Natural killer cell treated with Interleukin-12 subunit alpha and Interleukin-12 subunit beta and Interleukin-15 and Interleukin-18, amount 100 ng/mL, for 72 hours (primary cell): Measurements from ENCODE around the gene CHAMP1. TPM values are rescaled to one million over a fixed set of nuclear protein-coding genes. Genes with fewer than 3 reads are reported as not detected.

ENCODE experiments used
- ATAC-seq, 2 donors: fragments of 150-1000 bp; cut with Tn5 transposase in 1 of 2; sonication (Bioruptor Pico), chemical (Tn5 transposase) in 1 of 2; 2 replicates each; pipeline ENCODE4 v1.10.0; 2021
- DNase-seq: peaks from one replicate; pipeline ENCODE4 v3.0.0; 2022; ENCODE audit warnings: low spot score
- H3K27ac Mint-ChIP-seq, 2 donors: 1 replicate in 1 of 2; 2 replicates in 1 of 2; pipeline ENCODE4 v1.8.0; 2022; ENCODE audit warnings: mixed read lengths in 2 of 2, mild to moderate bottlenecking in 1 of 2, moderate library complexity in 1 of 2
- H3K27me3 Mint-ChIP-seq, 2 donors: 1 replicate in 1 of 2; 2 replicates in 1 of 2; pipeline ENCODE4 v1.8.0; 2022; ENCODE audit warnings: mixed read lengths in 2 of 2
- H3K36me3 Mint-ChIP-seq: one replicate; pipeline ENCODE4 v1.8.0; 2022; ENCODE audit warnings: mixed read lengths
- H3K4me1 Mint-ChIP-seq, 2 donors: 1 replicate in 1 of 2; 2 replicates in 1 of 2; pipeline ENCODE4 v1.8.0; 2022; ENCODE audit warnings: low read depth in 2 of 2, mixed read lengths in 2 of 2, mild to moderate bottlenecking in 1 of 2
- H3K4me3 Mint-ChIP-seq: one replicate; pipeline ENCODE4 v1.8.0; 2022; ENCODE audit warnings: mixed read lengths
- H3K9me3 Mint-ChIP-seq: 2 replicates; pipeline ENCODE4 v1.8.0; 2022; ENCODE audit warnings: mixed read lengths
- total RNA-seq, 2 donors: library from RNA; stranded (reverse); gene quantifications; one replicate each; pipeline ENCODE4 v1.2.3, GENCODE V29; 2022

The CHAMP1 gene
- total RNA-seq, 2 donors from 2014 or later: 17.5 to 24.4 TPM

DNA sequence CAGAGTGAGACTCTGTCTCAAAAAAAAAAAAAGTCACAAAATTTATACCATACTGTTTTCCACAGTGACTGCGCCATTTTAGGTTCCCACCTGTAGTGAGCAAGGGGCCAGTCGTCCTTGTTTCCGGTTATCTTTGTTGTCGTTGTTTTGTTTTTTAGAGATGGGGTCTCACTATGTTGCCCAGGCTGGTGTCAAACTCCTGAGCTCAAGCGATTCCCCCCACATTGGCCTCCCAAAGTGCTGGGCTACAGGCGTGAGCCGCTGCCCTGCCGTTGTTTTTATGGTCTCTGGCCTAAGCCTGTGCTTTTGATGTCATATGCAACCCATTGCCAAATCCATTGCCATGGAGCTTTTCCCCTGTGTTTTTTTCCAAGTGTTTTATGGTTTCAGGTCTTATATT lies 29.6 kb upstream of the CHAMP1 start:
- Mint-ChIP-seq H3K4me3 (no peak overlapping the region), H3K4me1 (peaks cover 30 to 37% of the 10 kb centered on the region in 2 donors), H3K9me3 (no peaks in the 10 kb centered on the region), H3K36me3 (peaks cover 22% of the 10 kb centered on the region), H3K27me3 (no peaks in the 10 kb centered on the region), H3K27ac (no peak overlapping the region)
- DNase-seq: no peak
- no peak for ATAC-seq

DNA sequence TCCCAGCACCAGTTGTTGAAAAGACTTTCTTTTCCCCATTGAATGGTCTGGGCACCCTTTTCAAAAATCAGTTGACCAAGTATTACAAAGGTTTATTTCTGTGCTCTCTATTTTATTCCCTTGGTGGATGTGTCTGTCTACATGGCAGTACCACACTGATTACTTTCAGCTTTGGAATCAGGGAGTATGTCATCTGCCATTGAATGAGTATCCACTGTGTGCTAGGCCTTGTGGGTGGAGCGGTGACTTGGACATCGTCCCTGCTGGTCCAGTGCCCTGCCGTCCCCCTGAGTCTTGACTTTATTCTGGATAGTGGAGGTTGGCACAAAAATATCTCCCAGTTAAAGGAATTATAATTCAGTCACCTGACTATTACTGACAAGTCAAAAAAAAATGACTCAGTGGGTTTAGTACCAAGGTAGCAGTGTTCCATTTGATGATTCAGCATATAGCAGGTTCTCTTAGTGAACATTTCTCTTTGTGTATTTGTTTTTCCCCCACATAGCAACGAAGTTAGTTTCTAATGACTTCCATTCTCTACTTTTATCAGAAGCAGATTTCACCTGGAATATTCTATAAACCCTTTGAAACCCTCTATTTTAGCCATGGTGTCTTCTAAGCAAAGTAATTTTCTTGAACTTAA lies 29.0 kb upstream of the CHAMP1 start:
- H3K4me1 Mint-ChIP-seq: peaks cover 25 to 31% of the 10 kb centered on the region in 2 donors
- no peaks in the 10 kb centered on the region for H3K27me3 Mint-ChIP-seq
- no peaks in the 10 kb centered on the region for H3K9me3 Mint-ChIP-seq
- no peak overlapping the region for H3K27ac Mint-ChIP-seq
- no peak overlapping the region for H3K4me3 Mint-ChIP-seq
- ATAC-seq (no peak), DNase-seq (no peak)
- H3K36me3 Mint-ChIP-seq: peaks cover 22% of the 10 kb centered on the region

DNA sequence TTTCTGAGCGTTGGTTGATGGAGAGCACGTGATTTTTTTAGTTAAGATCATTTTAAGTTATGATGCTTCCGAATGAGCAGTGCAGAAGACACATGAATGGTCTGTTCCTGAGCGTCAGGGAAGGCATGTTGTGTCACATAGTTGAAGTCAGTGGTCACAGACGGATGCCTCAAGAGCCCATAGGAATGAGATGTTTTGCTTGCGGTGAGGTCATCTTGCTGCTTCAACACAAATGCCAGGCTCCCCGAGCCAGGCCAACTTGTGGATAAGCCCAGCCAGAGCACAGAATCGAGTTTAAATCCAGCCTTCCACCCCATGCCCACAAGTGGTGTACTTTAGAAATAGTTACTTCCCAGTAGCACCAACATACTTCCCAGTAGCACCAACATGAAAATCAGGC lies 27.5 kb upstream of the CHAMP1 start:
- no peak for ATAC-seq
- H3K4me3 Mint-ChIP-seq: no peak overlapping the region
- H3K27me3 Mint-ChIP-seq: no peaks in the 10 kb centered on the region
- H3K4me1 Mint-ChIP-seq: peaks cover 20 to 28% of the 10 kb centered on the region in 2 donors
- no peak for DNase-seq
- no peak overlapping the region for H3K27ac Mint-ChIP-seq
- no peaks in the 10 kb centered on the region for H3K9me3 Mint-ChIP-seq
- peaks cover 28% of the 10 kb centered on the region for H3K36me3 Mint-ChIP-seq

DNA sequence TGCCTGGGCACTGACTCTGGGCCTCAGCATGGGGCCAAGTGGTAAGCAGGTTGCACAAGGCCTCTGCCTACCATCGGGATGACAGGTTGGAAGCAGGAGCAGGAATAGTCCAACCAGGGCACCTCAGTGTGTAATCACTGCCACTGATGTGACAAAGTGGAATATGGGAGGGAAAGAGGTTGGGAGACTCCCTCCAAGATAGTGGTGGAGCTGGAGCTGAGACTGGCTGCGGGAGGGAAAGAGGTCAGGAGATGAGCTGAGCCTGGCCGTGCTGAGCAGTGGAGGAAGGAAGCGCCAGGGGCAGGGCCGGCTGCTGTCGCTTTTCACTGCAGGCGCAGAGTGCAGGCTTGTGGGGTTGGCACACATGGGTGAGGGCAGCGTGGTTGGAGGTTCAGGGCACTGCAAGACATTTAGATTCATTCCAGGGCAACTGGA lies 26.1 kb upstream of the CHAMP1 start:
- Mint-ChIP-seq H3K36me3 (peaks cover 33% of the 10 kb centered on the region), H3K9me3 (no peaks in the 10 kb centered on the region), H3K4me1 (peaks cover 20 to 25% of the 10 kb centered on the region in 2 donors), H3K4me3 (no peak overlapping the region), H3K27me3 (no peaks in the 10 kb centered on the region), H3K27ac (peak overlapping the region in 1 of 2 donors; percentile 26)
- ATAC-seq (no peak), DNase-seq (no peak)

DNA sequence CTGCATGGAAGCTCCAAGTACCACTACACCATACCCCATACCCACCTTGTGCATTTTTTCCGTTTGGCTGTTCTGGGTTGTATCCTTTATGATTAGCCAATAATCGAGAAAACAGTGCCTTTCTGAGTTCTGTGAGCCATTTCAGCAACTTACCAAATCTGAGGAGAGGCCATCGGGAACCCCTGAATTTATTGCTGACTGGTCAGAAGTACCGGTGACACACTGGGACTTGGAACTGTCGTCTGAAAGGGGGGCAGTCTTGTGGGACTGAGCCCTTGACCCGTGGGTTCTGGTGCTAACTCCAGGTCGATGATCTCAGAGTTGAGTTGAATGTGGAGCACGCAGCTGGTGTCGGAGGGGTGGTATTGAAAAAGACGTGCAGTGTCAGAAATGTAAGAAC lies 17.9 kb upstream of the CHAMP1 start:
- peaks cover 16% of the 10 kb centered on the region for H3K36me3 Mint-ChIP-seq
- no peak overlapping the region for H3K27ac Mint-ChIP-seq
- peaks cover 0 to 8% of the 10 kb centered on the region in 2 donors for H3K4me1 Mint-ChIP-seq
- H3K27me3 Mint-ChIP-seq: no peaks in the 10 kb centered on the region
- DNase-seq (no peak), ATAC-seq (no peak)
- no peaks in the 10 kb centered on the region for H3K9me3 Mint-ChIP-seq
- H3K4me3 Mint-ChIP-seq: no peak overlapping the region

DNA sequence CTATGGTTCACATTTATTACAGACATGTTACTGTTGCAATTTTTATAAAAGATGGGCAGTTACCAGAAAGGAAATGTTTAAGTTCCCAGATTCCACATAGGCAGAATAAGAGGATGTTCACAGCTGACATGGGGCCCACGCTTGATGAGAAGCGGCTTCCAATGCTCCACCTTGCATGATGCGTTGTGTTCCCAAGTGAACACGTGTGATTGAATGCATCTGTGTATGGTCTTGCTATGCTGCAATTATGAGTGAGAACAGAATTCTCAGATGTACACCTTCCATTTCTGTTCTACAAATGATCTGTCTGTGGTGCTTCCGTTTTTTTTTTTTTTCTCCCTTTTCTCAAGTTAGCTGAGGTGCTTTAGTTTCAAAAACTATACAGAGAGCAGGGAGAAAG lies 17.4 kb upstream of the CHAMP1 start:
- H3K4me3 Mint-ChIP-seq: no peak overlapping the region
- H3K4me1 Mint-ChIP-seq: peaks cover 0 to 6% of the 10 kb centered on the region in 2 donors
- peaks cover 16% of the 10 kb centered on the region for H3K36me3 Mint-ChIP-seq
- no peak overlapping the region for H3K27ac Mint-ChIP-seq
- DNase-seq (no peak), ATAC-seq (no peak)
- H3K27me3 Mint-ChIP-seq: no peaks in the 10 kb centered on the region
- no peaks in the 10 kb centered on the region for H3K9me3 Mint-ChIP-seq

DNA sequence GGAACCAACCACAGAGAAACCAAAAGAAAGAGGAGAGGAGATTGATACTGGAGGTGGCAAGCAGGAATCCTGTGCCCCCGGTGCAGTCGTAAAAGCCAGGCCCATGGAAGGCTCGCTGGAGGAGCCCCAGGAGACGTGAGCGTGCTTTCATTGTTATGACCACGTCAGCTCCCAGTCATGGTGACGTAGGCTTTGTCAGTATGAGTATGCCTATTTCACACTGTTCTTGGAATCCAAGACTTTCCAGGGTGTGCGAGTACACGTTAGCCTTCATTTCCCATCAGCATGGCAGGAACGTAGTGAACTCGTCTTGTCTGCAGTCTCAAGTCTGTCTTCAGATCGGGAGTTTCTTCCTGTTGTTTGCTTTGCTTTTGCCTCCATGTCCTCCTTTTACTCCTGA lies 15.4 kb upstream of the CHAMP1 start:
- H3K36me3 Mint-ChIP-seq: peaks cover 13% of the 10 kb centered on the region
- no peak overlapping the region for H3K4me3 Mint-ChIP-seq
- peaks cover 0 to 6% of the 10 kb centered on the region in 2 donors for H3K4me1 Mint-ChIP-seq
- H3K9me3 Mint-ChIP-seq: no peaks in the 10 kb centered on the region
- H3K27me3 Mint-ChIP-seq: no peaks in the 10 kb centered on the region
- DNase-seq: no peak
- H3K27ac Mint-ChIP-seq: no peak overlapping the region
- ATAC-seq: no peak

DNA sequence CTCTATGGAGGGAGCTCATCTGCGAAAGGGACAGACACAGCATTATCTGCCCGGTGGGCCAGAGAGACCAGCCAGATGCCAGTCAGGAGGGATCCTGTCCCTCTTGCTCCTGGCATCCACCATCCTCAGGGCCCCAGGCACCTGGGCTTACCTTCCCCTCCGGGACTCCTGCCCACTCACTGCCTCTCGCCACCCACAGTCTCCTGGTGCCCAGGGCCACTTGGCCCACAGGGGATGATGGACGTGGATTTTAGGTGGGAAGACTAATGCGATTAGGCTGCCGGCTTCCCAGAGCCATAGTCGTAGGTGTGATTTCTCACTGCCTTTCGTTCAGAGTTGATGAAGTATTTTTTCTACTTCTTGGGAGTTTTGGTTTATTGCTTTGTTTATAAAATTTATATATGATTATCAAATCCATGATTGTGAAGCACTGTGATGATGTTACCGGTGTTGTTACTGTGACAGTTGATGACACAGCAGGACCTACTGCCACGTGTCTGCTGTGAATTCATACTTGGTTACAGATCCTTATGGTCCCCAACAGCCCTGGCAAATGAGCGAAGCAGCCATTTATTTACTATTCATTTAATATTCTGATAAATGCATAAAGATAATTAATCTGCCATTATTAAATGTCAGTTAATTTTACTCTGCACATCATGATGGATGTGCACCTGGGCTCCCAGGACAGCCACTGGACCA lies 14.5 kb upstream of the CHAMP1 start:
- Mint-ChIP-seq H3K4me1 (peaks cover 0 to 6% of the 10 kb centered on the region in 2 donors), H3K4me3 (no peak overlapping the region), H3K36me3 (peaks cover 13% of the 10 kb centered on the region), H3K27me3 (no peaks in the 10 kb centered on the region), H3K27ac (no peak overlapping the region), H3K9me3 (no peaks in the 10 kb centered on the region)
- DNase-seq (no peak), ATAC-seq (no peak)

DNA sequence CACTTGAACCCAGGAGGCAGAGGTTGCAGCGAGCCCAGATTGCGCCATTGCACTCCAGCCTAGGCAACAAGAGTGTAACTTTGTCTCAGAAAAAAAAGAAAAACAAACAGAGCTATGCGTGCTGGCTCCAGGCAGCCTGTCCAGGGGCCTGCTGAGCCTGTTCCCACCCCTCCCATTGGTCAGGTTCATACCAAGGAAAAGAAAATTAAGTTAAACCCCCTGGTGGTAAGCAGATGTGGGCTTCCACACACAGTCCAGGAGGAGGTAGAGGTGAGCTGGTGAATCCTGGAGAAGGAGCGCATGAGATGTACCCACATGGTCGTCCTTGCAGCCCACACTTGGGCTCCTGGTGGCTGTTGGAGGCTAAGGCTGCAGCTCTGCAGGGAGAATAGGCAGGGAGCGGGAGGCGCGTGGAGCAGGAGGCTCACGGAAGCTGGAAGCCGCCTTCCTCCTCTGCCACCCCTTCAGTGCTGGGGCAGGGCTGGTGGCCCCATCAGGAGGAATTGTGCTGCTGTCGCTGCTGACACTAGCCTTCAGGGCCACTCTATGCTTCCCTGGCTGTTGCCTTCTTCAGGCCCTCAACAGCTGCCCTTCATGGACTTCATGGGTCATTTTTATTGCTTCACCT lies 10.5 kb upstream of the CHAMP1 start:
- DNase-seq (no peak), ATAC-seq (peak in 1 of 2 donors; percentile 24)
- H3K27ac Mint-ChIP-seq: no peak overlapping the region
- no peaks in the 10 kb centered on the region for H3K4me1 Mint-ChIP-seq
- H3K4me3 Mint-ChIP-seq: no peak overlapping the region
- H3K36me3 Mint-ChIP-seq: peaks cover 7% of the 10 kb centered on the region
- H3K27me3 Mint-ChIP-seq: no peaks in the 10 kb centered on the region
- H3K9me3 Mint-ChIP-seq: no peaks in the 10 kb centered on the region

DNA sequence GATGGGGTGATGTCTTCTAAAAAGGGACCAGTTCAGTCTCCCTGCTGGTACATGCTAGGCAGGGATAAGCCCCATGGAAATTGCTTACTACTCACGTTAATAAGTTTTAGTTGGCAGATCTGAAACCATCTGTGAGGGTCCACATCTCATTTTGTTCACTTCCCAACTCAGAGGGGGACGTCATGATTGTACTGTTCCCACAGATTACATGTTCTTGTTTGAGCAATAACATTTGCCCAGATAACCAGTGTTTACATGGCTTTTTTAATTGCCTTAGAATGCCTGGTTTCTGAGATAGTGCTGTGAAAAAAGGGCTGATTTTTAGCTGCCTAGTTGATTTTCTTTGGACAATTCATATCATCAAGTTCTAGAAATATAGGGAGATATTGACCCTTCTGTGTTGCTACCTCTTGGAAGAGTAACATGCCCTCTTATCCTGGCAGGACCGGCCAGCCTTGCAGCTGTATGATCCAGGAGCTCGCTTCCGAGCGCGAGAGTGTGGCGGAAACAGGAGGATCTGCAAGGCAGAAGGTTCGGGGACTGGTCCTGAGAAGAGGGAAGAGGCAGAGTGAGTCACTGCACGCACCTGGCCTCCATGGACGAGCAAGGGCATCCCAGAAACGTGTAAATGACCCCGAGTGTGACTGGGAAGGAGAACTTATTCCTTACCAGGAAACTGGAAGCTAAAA lies 9.8 kb upstream of the CHAMP1 start:
- no peaks in the 10 kb centered on the region for H3K9me3 Mint-ChIP-seq
- H3K27me3 Mint-ChIP-seq: no peaks in the 10 kb centered on the region
- H3K4me1 Mint-ChIP-seq: no peaks in the 10 kb centered on the region
- ATAC-seq (no peak), DNase-seq (no peak)
- no peak overlapping the region for H3K4me3 Mint-ChIP-seq
- peaks cover 7% of the 10 kb centered on the region for H3K36me3 Mint-ChIP-seq
- no peak overlapping the region for H3K27ac Mint-ChIP-seq

DNA sequence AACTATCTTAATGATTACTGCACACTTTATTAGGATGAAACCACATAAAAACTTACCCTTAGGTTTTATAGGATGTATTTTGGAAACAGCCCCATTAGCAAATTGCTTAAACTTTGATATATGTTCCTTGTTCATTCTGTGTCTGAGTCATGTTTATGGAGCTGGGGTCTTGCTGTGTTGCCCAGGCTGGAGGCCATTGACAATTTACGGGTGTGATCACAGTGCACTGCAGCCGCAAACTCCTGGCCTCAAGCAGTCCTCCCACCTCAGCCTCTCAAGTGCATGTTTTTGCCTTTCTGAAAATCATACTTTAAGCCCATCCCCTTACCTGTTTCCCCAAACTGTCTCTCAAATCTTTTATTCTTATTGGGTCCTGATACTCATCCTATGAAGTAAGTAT lies 5.2 kb upstream of the CHAMP1 start:
- Mint-ChIP-seq H3K27me3 (no peaks in the 10 kb centered on the region), H3K4me1 (peaks cover 10 to 14% of the 10 kb centered on the region in 2 donors), H3K4me3 (no peak overlapping the region)

DNA sequence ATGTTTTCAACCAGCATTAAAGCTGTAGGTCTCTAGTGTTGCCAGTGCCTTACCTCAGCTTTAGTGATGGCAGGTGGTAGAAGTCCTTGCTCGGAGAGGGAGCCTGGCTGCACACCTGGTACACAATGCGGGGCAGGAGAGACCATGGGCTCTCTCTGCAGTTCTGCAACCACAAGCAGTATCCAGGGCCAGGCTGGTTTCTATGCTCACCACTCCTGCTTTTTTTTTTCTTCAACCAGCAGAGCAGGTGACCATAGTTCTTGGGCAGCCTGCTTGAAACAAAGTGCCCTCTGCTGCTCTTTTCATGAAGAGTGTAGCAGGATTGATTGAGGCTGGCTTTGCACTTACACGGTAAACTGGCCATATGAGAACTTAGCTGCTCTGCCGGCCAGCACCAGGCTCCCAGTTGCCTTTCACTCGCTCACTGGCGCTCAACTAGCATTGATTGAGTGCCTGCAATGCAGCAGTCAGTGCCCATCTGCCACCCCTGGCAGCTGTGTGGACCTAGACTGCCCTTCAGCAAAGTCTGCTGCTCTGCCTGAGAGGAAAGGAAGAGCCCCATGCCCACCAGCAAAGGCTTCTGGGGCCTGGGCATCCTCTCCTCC lies 4.4 kb upstream of the CHAMP1 start:
- Mint-ChIP-seq H3K36me3 (no peaks in the 10 kb centered on the region), H3K27ac (no peak overlapping the region), H3K9me3 (no peaks in the 10 kb centered on the region), H3K27me3 (no peaks in the 10 kb centered on the region), H3K4me3 (no peak overlapping the region), H3K4me1 (peaks cover 12 to 17% of the 10 kb centered on the region in 2 donors)
- DNase-seq: no peak
- no peak for ATAC-seq

More for the DNA sequence above, 5.2 kb upstream of the CHAMP1 start:
- H3K27ac Mint-ChIP-seq: no peak overlapping the region
- no peaks in the 10 kb centered on the region for H3K9me3 Mint-ChIP-seq
- ATAC-seq (no peak), DNase-seq (no peak)
- H3K36me3 Mint-ChIP-seq: no peaks in the 10 kb centered on the region

DNA sequence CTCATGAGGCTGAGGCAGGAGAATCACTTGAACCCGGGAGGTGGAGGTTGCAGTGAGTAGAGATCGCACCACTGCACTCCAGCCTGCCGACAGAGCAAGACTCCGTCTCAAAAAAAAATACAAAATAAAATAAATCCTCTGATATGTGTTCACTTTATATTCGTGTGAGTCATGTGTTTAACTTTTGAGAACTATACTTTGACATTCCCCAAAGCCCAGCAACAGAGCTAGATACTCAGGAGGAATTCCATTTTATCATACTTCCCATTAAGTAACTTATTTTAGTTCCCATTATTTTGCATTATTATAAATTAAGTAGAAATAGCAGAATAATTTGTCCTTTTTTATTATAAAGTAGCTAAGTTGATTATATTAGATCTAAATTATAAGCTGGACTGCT lies 3.3 kb upstream of the CHAMP1 start:
- no peaks in the 10 kb centered on the region for H3K9me3 Mint-ChIP-seq
- no peak for DNase-seq
- peaks cover 18 to 24% of the 10 kb centered on the region in 2 donors for H3K4me1 Mint-ChIP-seq
- H3K27me3 Mint-ChIP-seq: no peaks in the 10 kb centered on the region
- no peaks in the 10 kb centered on the region for H3K36me3 Mint-ChIP-seq
- ATAC-seq: no peak
- H3K27ac Mint-ChIP-seq: no peak overlapping the region
- no peak overlapping the region for H3K4me3 Mint-ChIP-seq
